PC-3 (cell line): Measurements from ENCODE around the gene PFDN2. TPM values are rescaled to one million over a fixed set of nuclear protein-coding genes. Genes with fewer than 3 reads are reported as not detected.
A peak's percentile ranks its signal among the peaks of the same experiment; 100 is the strongest.
"Not testable (repeated sequence)": the region's sequence is repeated elsewhere in the genome, so short reads cannot be mapped to it uniquely, and the experiment has no call there.

Source experiments
- ATAC-seq: fragments of 200-7000 bp; cut with Tn5 transposase; 2 replicates; pipeline ENCODE4 v1.9.1; 2020; ENCODE audit warnings: mild to moderate bottlenecking, moderate library complexity
- BruUV-seq: library from RNA; stranded (reverse); fragments of 400-500 nt; replicated peaks from 2 replicates; lab custom pipeline; 2021; lab: Mats Ljungman, UMichigan
- CTCF ChIA-PET: fragments of 300-600 bp; sonication (Branson Sonifier 250); formaldehyde crosslinking; loops from one replicate; lab custom pipeline; 2022; ENCODE audit warnings: antibody characterized with exemption; lab: Charles Lee
- POLR2A ChIA-PET: fragments of 300-600 bp; sonication (Branson Sonifier 250); formaldehyde crosslinking; loops from one replicate; lab custom pipeline; 2022; ENCODE audit warnings: antibody characterized with exemption; ENCODE audit not compliant: unreplicated experiment; lab: Charles Lee
- DNase-seq: peaks from one replicate; pipeline ENCODE4 v3.0.0-alpha.2; 2015
- H2AFZ ChIP-seq: fragments of 300-600 bp; sonication (generic); 2 replicates; pipeline ENCODE4 v1.6.0; 2016; ENCODE audit warnings: antibody characterized with exemption, low read length
- H3F3A ChIP-seq: fragments of 300-600 bp; sonication (generic); one replicate; pipeline ENCODE4 v1.6.0; 2017; ENCODE audit warnings: antibody characterized with exemption, low read length, control low read depth, mild to moderate bottlenecking; ENCODE audit not compliant: unreplicated experiment
- H3K27ac ChIP-seq: fragments of 300-600 bp; sonication (generic); 2 replicates; pipeline ENCODE4 v1.5.1; 2016; ENCODE audit warnings: mild to moderate bottlenecking, low read length
- H3K27me3 ChIP-seq: fragments of 300-600 bp; sonication (generic); 2 replicates; pipeline ENCODE4 v1.6.1; 2016; ENCODE audit warnings: low read length, mixed read lengths
- H3K36me3 ChIP-seq: fragments of 300-600 bp; sonication (generic); 2 replicates; pipeline ENCODE4 v1.6.1; 2016; ENCODE audit warnings: low read depth, mixed run types, low read length, mixed read lengths
- H3K4me1 ChIP-seq: fragments of 300-600 bp; sonication (generic); 2 replicates; pipeline ENCODE4 v1.5.1; 2016; ENCODE audit warnings: low read length; ENCODE audit not compliant: insufficient read depth
- H3K4me2 ChIP-seq: fragments of 300-600 bp; sonication (generic); 2 replicates; pipeline ENCODE4 v1.6.0; 2016; ENCODE audit warnings: low read length
- H3K4me3 ChIP-seq: fragments of 300-600 bp; sonication (generic); 2 replicates; pipeline ENCODE4 v1.5.1; 2016; ENCODE audit warnings: mild to moderate bottlenecking, low read length, mixed read lengths
- H3K79me2 ChIP-seq: fragments of 300-600 bp; sonication (generic); 2 replicates; pipeline ENCODE4 v1.6.1; 2017; ENCODE audit warnings: low read length, mixed read lengths
- H3K9ac ChIP-seq: fragments of 300-600 bp; sonication (generic); 2 replicates; pipeline ENCODE4 v1.6.0; 2016; ENCODE audit warnings: mild to moderate bottlenecking, low read length
- H3K9me2 ChIP-seq: fragments of 300-600 bp; sonication (generic); replicated peaks from 2 replicates; pipeline ENCODE4 v1.6.1; 2016; ENCODE audit warnings: mixed run types, low read length, mixed read lengths
- H3K9me3 ChIP-seq: fragments of 300-600 bp; sonication (generic); 2 replicates; pipeline ENCODE4 v1.6.1; 2016; ENCODE audit warnings: low read length, mixed read lengths
- H4K20me1 ChIP-seq: fragments of 300-600 bp; sonication (generic); 2 replicates; pipeline ENCODE4 v1.6.1; 2016; ENCODE audit warnings: low read length, mixed read lengths
- CTCF ChIP-seq: fragments of 300-600 bp; sonication (generic); conservative IDR thresholded peaks from 2 replicates; pipeline ENCODE4 v1.5.1; 2017; ENCODE audit warnings: antibody characterized with exemption, low read depth, mild to moderate bottlenecking, low read length
- EZH2 ChIP-seq: fragments of 300-600 bp; sonication (generic); IDR thresholded peaks from one replicate; pipeline ENCODE4 v1.6.1; 2017; ENCODE audit warnings: antibody characterized with exemption, mild to moderate bottlenecking, low read length; ENCODE audit not compliant: unreplicated experiment
- EZH2phosphoT487 ChIP-seq: fragments of 300-600 bp; sonication (generic); IDR thresholded peaks from 2 replicates; pipeline ENCODE4 v1.6.1; 2018; ENCODE audit warnings: mild to moderate bottlenecking, antibody characterized with exemption, low read length, borderline replicate concordance
- intact Hi-C: fragments of 100-400 bp; cut with micrococcal nuclease; formaldehyde crosslinking; loops from 2 replicates; pipeline ENCODE4 v1.9.0; 2023
- total RNA-seq: library from RNA; depleted of rRNA; stranded (reverse); fragments of >200 nt; gene quantifications from 2 replicates; pipeline ENCODE4 v1.2.3, GENCODE V29; 2014

Gene PFDN2
- total RNA-seq, 1 experiment from 2014 or later, result 197 TPM

GRCh38 chr1:161069241-161069640 is 48.6 kb downstream of the PFDN2 start:
- no peak overlapping the region for H3K27ac ChIP-seq
- no peak overlapping the region for H2AFZ ChIP-seq
- no peaks in the 10 kb centered on the region for H3K36me3 ChIP-seq
- no TSS peak for BruUV-seq
- no peak overlapping the region for H3K9ac ChIP-seq
- no peaks in the 10 kb centered on the region for H3K9me2 ChIP-seq
- intact Hi-C loops, result no loop called here
- ChIA-PET POLR2A (no interaction called here), CTCF (no interaction called here)
- TF ChIP-seq EZH2 (no peak), EZH2phosphoT487 (no peak), CTCF (no peak)
- no peaks in the 10 kb centered on the region for H3K79me2 ChIP-seq
- H3K4me3 ChIP-seq, result no peak overlapping the region
- H3K4me2 ChIP-seq, result no peak overlapping the region
- ATAC-seq (no peak), DNase-seq (no peak)
- H3K4me1 ChIP-seq, result no peaks in the 10 kb centered on the region
- no peaks in the 10 kb centered on the region for H3K27me3 ChIP-seq
- no peaks in the 10 kb centered on the region for H3F3A ChIP-seq
- H4K20me1 ChIP-seq, result no peaks in the 10 kb centered on the region
- no peaks in the 10 kb centered on the region for H3K9me3 ChIP-seq

- ChIA-PET POLR2A (no interaction called here), CTCF (no interaction called here)
- Histone ChIP-seq H4K20me1 (no peaks in the 10 kb centered on the region), H3K27ac (no peak overlapping the region), H2AFZ (no peak overlapping the region), H3K9me2 (no peaks in the 10 kb centered on the region), H3F3A (no peaks in the 10 kb centered on the region), H3K79me2 (no peaks in the 10 kb centered on the region), H3K4me1 (no peaks in the 10 kb centered on the region), H3K9ac (no peak overlapping the region), H3K4me3 (no peak overlapping the region), H3K4me2 (no peak overlapping the region), H3K9me3 (no peaks in the 10 kb centered on the region), H3K27me3 (no peaks in the 10 kb centered on the region), H3K36me3 (no peaks in the 10 kb centered on the region)
- no TSS peak for BruUV-seq
- intact Hi-C loops, result no loop called here
- DNase-seq, result no peak
- peak; percentile 41 for ATAC-seq
- TF ChIP-seq CTCF (no peak), EZH2 (no peak), EZH2phosphoT487 (no peak)
These were observed 49.3 kb downstream of the PFDN2 start for GRCh38 chr1:161068306-161069234.

DNA sequence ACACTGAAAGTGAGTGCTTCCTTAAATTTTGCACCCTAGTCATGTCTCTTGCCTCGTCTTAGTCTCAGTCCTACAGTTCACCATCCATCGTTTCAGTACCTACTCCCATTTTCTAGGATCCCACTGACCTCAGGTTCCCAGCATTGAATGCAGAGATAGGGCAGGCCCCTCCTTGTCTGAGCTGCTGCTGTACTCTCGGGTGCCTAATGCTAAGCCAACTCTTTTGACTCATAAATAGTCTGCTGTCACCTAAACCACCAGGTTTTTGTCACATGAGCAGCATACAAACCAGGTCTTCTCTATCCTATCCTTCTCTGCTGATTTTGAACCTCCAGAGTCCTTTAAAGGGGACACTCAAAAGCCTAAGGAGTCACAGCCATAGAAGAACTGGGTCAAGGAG is 51.1 kb downstream of the PFDN2 start:
- H3K9me2 ChIP-seq, result no peaks in the 10 kb centered on the region
- intact Hi-C loops, result no loop called here
- H2AFZ ChIP-seq, result no peak overlapping the region
- DNase-seq (no peak), ATAC-seq (no peak)
- TF ChIP-seq CTCF, result no peak
- no peak for TF ChIP-seq EZH2
- TF ChIP-seq EZH2phosphoT487, result no peak
- H3K4me3 ChIP-seq, result no peak overlapping the region
- BruUV-seq, result no TSS peak
- H3K9me3 ChIP-seq, result no peaks in the 10 kb centered on the region
- no peaks in the 10 kb centered on the region for H4K20me1 ChIP-seq
- ChIA-PET CTCF (no interaction called here), POLR2A (no interaction called here)
- H3K4me2 ChIP-seq, result no peak overlapping the region
- H3K4me1 ChIP-seq, result no peaks in the 10 kb centered on the region
- no peaks in the 10 kb centered on the region for H3K79me2 ChIP-seq
- H3K36me3 ChIP-seq, result no peaks in the 10 kb centered on the region
- no peaks in the 10 kb centered on the region for H3K27me3 ChIP-seq
- H3K9ac ChIP-seq, result no peak overlapping the region
- H3K27ac ChIP-seq, result no peak overlapping the region
- H3F3A ChIP-seq, result no peaks in the 10 kb centered on the region

DNA sequence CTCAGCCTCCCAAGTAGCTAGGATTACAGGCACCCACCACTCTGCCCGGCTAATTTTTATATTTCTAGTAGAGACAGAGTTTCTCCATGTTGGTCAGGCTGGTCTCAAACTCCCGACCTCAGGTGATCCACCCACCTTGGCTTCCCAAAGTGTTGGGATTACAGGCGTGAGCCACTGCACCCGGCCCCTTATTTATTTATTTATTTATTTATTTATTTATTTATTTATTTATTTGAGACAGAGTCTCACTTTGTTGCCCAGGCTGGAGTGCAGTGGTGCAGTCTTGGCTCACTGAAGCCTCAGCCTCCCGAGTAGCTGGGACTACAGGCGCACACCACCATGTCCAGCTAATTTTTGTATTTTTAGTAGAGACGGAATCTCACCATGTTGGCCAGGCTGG is 52.2 kb downstream of the PFDN2 start:
- H3K9me3 ChIP-seq, H3K9me2 ChIP-seq, H4K20me1 ChIP-seq, BruUV-seq, H3K4me3 ChIP-seq, H3K27ac ChIP-seq, H3K36me3 ChIP-seq, DNase-seq, H3K79me2 ChIP-seq, CTCF ChIA-PET, H3K27me3 ChIP-seq, H3K4me2 ChIP-seq, H3F3A ChIP-seq, intact Hi-C loops, ATAC-seq, POLR2A ChIA-PET, H2AFZ ChIP-seq, H3K4me1 ChIP-seq, H3K9ac ChIP-seq: not testable (repeated sequence)
